ENCODE results near the gene FGD3. TPM values are rescaled to one million over a fixed set of nuclear protein-coding genes. Genes with fewer than 3 reads are reported as not detected.
A peak's percentile ranks its signal among the peaks of the same experiment; 100 is the strongest.

The FGD3 gene
- total RNA-seq, 6 donors from 2014 or later = 14.0 to 45.1 (median 22.3) TPM

DNA sequence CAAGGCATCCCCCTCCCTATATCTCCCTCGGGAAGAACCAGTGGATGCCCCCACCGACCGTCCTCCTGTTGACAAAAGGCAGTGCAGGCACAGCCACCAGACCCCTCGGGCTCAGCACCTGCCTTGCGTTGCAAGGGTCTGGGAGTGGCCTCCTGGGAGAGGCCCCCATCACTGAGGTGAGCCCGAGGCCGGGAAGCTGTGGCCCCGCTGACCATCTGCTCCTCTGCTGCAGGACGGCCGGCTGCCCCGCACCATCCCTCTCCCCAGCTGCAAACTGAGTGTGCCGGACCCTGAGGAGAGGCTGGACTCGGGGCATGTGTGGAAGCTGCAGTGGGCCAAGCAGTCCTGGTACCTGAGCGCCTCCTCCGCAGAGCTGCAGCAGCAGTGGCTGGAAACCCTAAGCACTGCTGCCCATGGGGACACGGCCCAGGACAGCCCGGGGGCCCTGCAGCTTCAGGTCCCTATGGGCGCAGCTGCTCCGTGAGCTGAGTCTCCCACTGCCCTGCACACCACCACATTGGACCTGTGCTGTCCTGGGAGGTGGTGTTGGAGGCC lies 87.9 kb downstream of the FGD3 start:
- peaks cover 2 to 24% (median 17%) of the 10 kb centered on the region in 4 donors for H3K4me1 ChIP-seq
- no peak for TF ChIP-seq POLR2A (IDR thresholded peaks at IDR 0.05)
- no peak for TF ChIP-seq EP300 (IDR thresholded peaks at IDR 0.05)
- no peak for TF ChIP-seq POLR2AphosphoS5 (IDR thresholded peaks at IDR 0.05)
- TF ChIP-seq, protein P1, sequence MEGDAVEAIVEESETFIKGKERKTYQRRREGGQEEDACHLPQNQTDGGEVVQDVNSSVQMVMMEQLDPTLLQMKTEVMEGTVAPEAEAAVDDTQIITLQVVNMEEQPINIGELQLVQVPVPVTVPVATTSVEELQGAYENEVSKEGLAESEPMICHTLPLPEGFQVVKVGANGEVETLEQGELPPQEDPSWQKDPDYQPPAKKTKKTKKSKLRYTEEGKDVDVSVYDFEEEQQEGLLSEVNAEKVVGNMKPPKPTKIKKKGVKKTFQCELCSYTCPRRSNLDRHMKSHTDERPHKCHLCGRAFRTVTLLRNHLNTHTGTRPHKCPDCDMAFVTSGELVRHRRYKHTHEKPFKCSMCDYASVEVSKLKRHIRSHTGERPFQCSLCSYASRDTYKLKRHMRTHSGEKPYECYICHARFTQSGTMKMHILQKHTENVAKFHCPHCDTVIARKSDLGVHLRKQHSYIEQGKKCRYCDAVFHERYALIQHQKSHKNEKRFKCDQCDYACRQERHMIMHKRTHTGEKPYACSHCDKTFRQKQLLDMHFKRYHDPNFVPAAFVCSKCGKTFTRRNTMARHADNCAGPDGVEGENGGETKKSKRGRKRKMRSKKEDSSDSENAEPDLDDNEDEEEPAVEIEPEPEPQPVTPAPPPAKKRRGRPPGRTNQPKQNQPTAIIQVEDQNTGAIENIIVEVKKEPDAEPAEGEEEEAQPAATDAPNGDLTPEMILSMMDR (IDR thresholded peaks at IDR 0.05) = no peak
- ATAC-seq (ENCODE audit: low FRiP score in 2 of 2) = no peak
- DNase-seq = peak in 1 of 2 donors; percentile 69
- H3K36me3 ChIP-seq = peaks cover 0 to 27% (median 15%) of the 10 kb centered on the region in 4 donors
- no peaks in the 10 kb centered on the region for H3K27me3 ChIP-seq
- H3K27ac ChIP-seq = no peak overlapping the region
- 80 to 87% methylated on average over 4 to 6 of the region's 19 CpGs for WGBS, 2 donors
- no peak overlapping the region for H3K4me3 ChIP-seq
- no peaks in the 10 kb centered on the region for H3K9me3 ChIP-seq

DNA sequence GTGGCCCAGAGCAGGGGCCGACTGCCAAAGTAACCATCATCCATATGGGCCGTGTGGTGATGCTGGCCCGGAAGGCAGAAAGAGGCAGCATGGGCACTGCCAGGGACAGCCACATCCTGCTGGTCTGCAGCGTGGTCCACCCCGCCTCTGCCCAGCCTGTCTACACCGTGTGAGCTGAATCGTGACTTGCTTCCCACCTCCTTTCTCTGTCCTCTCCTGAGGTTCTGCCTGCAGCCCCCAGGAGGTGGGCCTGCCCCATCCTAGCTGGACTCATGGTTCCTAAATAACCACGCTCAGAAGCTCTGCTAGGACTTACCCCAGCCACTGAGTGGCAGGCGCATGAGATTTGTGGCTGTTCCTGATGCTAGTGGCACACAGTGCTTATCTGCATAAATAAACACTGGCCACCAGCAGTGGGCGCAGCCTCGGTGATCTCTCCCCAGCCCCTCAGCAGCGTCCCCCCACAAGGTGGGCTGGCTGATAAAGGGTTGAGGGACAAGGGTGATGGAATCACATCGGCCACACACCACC lies 88.6 kb downstream of the FGD3 start:
- Histone ChIP-seq H3K4me3 (no peak overlapping the region), H3K9me3 (no peaks in the 10 kb centered on the region), H3K4me1 (peaks cover 2 to 24% (median 17%) of the 10 kb centered on the region in 4 donors), H3K27ac (no peak overlapping the region), H3K36me3 (peaks cover 0 to 27% (median 15%) of the 10 kb centered on the region in 4 donors), H3K27me3 (no peaks in the 10 kb centered on the region)
- TF ChIP-seq, protein P1 (IDR thresholded peaks at IDR 0.05) = no peak
- TF ChIP-seq EP300 (IDR thresholded peaks at IDR 0.05) = no peak
- TF ChIP-seq POLR2AphosphoS5 (IDR thresholded peaks at IDR 0.05) = no peak
- no peak for DNase-seq
- no peak for ATAC-seq (ENCODE audit: low FRiP score in 2 of 2)
- WGBS, 2 donors = 83 to 87% methylated on average over 12 of the region's 13 CpGs

DNA sequence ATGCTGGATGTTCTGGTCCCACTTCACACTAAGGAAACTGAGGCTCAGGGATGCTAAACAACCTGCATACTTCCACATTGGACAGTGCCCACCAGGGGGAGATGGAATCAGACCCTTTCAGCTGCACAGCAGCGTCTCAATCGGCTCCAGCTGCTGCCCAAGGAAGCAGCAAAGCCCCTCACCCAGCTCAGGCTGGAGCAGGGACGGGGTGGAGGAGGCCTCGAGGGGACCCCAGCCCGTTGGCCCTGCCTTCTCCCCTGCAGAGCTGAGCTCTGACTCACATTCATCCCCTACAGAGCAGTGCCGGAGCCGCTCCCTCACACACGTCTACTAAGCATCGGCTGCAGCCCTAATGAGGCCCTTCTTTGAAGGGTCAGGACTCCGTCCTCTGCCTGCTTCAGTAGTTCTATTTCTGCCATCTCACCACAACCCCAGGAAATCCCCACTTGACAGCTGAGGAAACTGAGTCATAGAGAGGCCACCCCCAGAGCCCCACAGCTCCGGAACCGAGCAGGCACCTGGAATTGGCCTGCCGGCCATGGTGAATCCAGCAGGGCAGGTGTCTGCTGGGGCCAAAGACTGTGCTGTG lies 89.7 kb downstream of the FGD3 start:
- Histone ChIP-seq H3K27me3 (no peaks in the 10 kb centered on the region), H3K4me3 (no peak overlapping the region), H3K9me3 (no peaks in the 10 kb centered on the region), H3K36me3 (peaks cover 0 to 27% (median 15%) of the 10 kb centered on the region in 4 donors), H3K4me1 (peaks cover 2 to 18% (median 14%) of the 10 kb centered on the region in 4 donors), H3K27ac (peak overlapping the region in 3 of 4 donors; percentile 6 to 43 (median 19))
- ATAC-seq (ENCODE audit: low FRiP score in 2 of 2) (no peak), DNase-seq (no peak)
- TF ChIP-seq EP300 (IDR thresholded peaks at IDR 0.05) (no peak), POLR2A (IDR thresholded peaks at IDR 0.05) (no peak), POLR2AphosphoS5 (IDR thresholded peaks at IDR 0.05) (no peak)
- TF ChIP-seq, protein P1 (IDR thresholded peaks at IDR 0.05) = no peak
- WGBS, 2 donors = 75 to 81% methylated on average over 7 to 11 of the region's 13 CpGs

DNA sequence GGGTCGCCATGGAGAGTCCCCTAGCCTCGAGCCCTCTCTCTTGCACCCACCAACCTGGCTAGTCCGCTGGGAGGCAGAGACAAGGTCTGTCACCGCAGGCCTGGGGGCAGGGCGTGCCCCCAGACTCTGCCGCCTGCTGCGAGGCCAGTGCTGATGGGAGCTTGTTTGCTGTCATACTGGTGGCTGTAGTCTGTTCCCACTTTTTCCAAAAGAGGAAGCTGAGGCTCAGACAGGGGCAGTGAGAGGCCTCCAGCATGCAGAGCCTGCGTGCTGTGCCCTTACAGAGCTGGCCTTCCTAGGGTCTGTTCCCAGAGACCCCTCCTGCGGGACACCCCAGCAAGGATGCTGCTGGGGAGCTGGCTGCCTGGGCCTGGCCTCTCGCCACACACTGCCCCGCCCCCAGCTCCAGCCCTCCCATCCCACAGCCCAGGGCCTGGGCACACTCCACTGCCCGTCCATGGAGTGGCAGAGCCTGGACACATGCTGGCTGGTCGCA lies 90.2 kb downstream of the FGD3 start:
- H3K4me1 ChIP-seq = peaks cover 2 to 14% (median 12%) of the 10 kb centered on the region in 4 donors
- no peaks in the 10 kb centered on the region for H3K9me3 ChIP-seq
- no peaks in the 10 kb centered on the region for H3K27me3 ChIP-seq
- TF ChIP-seq POLR2A (IDR thresholded peaks at IDR 0.05) = no peak
- TF ChIP-seq POLR2AphosphoS5 (IDR thresholded peaks at IDR 0.05) = no peak
- no peak for TF ChIP-seq EP300 (IDR thresholded peaks at IDR 0.05)
- TF ChIP-seq, protein P1 (IDR thresholded peaks at IDR 0.05) = no peak
- peaks cover 0 to 24% (median 13%) of the 10 kb centered on the region in 4 donors for H3K36me3 ChIP-seq
- peak; percentile 39 to 71 for ATAC-seq (ENCODE audit: low FRiP score in 2 of 2)
- no peak overlapping the region for H3K4me3 ChIP-seq
- WGBS, 2 donors = 48 to 70% methylated on average over 7 to 12 of the region's 13 CpGs
- peak overlapping the region in 3 of 4 donors; percentile 6 to 43 (median 19) for H3K27ac ChIP-seq
- no peak for DNase-seq

Measured in upper lobe of left lung (tissue), 6 donors.